Measurements from ENCODE around the gene GP5. TPM values are rescaled to one million over a fixed set of nuclear protein-coding genes. Genes with fewer than 3 reads are reported as not detected.

GP5 gene
- total RNA-seq, 1 donor from 2014 or later: 0.10 TPM

- DNase-seq (ENCODE audit: low spot score): no peak
- no peak for ATAC-seq
Measured at GRCh38 chr3:194397757-194398312, 1.2 kb downstream of the GP5 start.

- peak; percentile 57 for ATAC-seq
- DNase-seq (ENCODE audit: low spot score): peak; percentile 54
Measured at GRCh38 chr3:194396859-194397756, 2.0 kb downstream of the GP5 start.

- ATAC-seq: peak; percentile 78
- DNase-seq (ENCODE audit: low spot score): peak; percentile 71
Measured at GRCh38 chr3:194396539-194396858, 2.6 kb downstream of the GP5 start.

GRCh38 chr3:194395778-194396538 lies 3.1 kb downstream of the GP5 start:
- DNase-seq (ENCODE audit: low spot score): peak; percentile 59

GRCh38 chr3:194395212-194395611 lies 3.9 kb downstream of the GP5 start:
- DNase-seq (ENCODE audit: low spot score) (no peak), ATAC-seq (no peak)

More at GRCh38 chr3:194395778-194396538, 3.1 kb downstream of the GP5 start:
- peak; percentile 73 for ATAC-seq

GRCh38 chr3:194392576-194392975 lies 6.5 kb downstream of the GP5 start:
- DNase-seq (ENCODE audit: low spot score) (no peak), ATAC-seq (no peak)

- no peak for DNase-seq (ENCODE audit: low spot score)
- ATAC-seq: no peak
Measured at GRCh38 chr3:194390835-194391234, 8.2 kb downstream of the GP5 start.

- DNase-seq (ENCODE audit: low spot score) (no peak), ATAC-seq (no peak)
Measured at GRCh38 chr3:194389269-194389668, 9.8 kb downstream of the GP5 start.

- ATAC-seq (no peak), DNase-seq (ENCODE audit: low spot score) (no peak)
Measured at GRCh38 chr3:194387926-194388418, 11.1 kb downstream of the GP5 start.

GRCh38 chr3:194387276-194387675 lies 11.8 kb downstream of the GP5 start:
- no peak for ATAC-seq
- no peak for DNase-seq (ENCODE audit: low spot score)

GRCh38 chr3:194386648-194387047 lies 12.4 kb downstream of the GP5 start:
- ATAC-seq: peak; percentile 57
- no peak for DNase-seq (ENCODE audit: low spot score)

GRCh38 chr3:194386066-194386465 lies 13.0 kb downstream of the GP5 start:
- DNase-seq (ENCODE audit: low spot score) (no peak), ATAC-seq (no peak)

GRCh38 chr3:194384569-194385001 lies 14.5 kb downstream of the GP5 start:
- ATAC-seq (no peak), DNase-seq (ENCODE audit: low spot score) (peak; percentile 30)

- ATAC-seq (no peak), DNase-seq (ENCODE audit: low spot score) (no peak)
Measured at GRCh38 chr3:194384156-194384555, 14.9 kb downstream of the GP5 start.

- ATAC-seq (no peak), DNase-seq (ENCODE audit: low spot score) (no peak)
Measured at GRCh38 chr3:194383276-194383940, 15.7 kb downstream of the GP5 start.

- DNase-seq (ENCODE audit: low spot score) (no peak), ATAC-seq (no peak)
Measured at GRCh38 chr3:194382892-194383223, 16.2 kb downstream of the GP5 start.

GRCh38 chr3:194382196-194382891 lies 16.7 kb downstream of the GP5 start:
- no peak for ATAC-seq

GRCh38 chr3:194381460-194381875 lies 17.6 kb downstream of the GP5 start:
- DNase-seq (ENCODE audit: low spot score) (no peak), ATAC-seq (no peak)

More at GRCh38 chr3:194382196-194382891, 16.7 kb downstream of the GP5 start:
- DNase-seq (ENCODE audit: low spot score): no peak

GRCh38 chr3:194380326-194380725 lies 18.7 kb downstream of the GP5 start:
- no peak for ATAC-seq
- DNase-seq (ENCODE audit: low spot score): no peak

GRCh38 chr3:194379651-194380050 lies 19.4 kb downstream of the GP5 start:
- DNase-seq (ENCODE audit: low spot score) (no peak), ATAC-seq (no peak)
